OCI-LY7 (cell line): ENCODE results near the gene DST.

Experiments used
- EZH2phosphoT487 ChIP-seq: fragments of 200-600 bp; sonication (generic); IDR thresholded peaks from 2 replicates; pipeline ENCODE4 v1.6.1; 2018; ENCODE audit warnings: low read depth, borderline replicate concordance, mild to moderate bottlenecking, mixed run types, antibody characterized with exemption, low read length, moderate library complexity, mixed read lengths
- TF ChIP-seq, protein P1 (sequence below): fragments of 200-600 bp; sonication (generic); conservative IDR thresholded peaks from 2 replicates; pipeline ENCODE4 v1.5.1; 2014; ENCODE audit warnings: mild to moderate bottlenecking, antibody characterized with exemption, low read length, moderate library complexity, mixed read lengths

DNA sequence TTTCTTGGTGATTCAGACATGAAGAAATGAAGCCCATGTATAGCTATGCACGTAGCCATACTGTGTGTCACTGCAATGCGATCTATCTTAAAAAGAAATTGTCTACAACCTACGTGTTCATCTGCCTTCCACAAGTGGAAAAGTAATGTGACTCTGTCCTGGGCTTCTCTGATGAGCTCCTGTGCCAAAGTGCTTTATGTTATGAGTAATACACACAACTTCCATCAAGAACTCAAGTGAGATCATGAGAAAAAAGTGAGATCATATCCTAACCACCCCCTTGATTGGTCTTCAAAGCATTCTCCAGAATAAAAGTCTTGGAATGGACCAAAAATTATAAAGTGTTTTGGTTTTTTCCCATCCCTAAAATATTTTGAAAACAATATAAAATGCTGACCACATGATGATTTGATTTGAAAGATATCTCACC, 114.3 kb downstream of the DST start:
- TF ChIP-seq EZH2phosphoT487, result no peak
- TF ChIP-seq, protein P1, sequence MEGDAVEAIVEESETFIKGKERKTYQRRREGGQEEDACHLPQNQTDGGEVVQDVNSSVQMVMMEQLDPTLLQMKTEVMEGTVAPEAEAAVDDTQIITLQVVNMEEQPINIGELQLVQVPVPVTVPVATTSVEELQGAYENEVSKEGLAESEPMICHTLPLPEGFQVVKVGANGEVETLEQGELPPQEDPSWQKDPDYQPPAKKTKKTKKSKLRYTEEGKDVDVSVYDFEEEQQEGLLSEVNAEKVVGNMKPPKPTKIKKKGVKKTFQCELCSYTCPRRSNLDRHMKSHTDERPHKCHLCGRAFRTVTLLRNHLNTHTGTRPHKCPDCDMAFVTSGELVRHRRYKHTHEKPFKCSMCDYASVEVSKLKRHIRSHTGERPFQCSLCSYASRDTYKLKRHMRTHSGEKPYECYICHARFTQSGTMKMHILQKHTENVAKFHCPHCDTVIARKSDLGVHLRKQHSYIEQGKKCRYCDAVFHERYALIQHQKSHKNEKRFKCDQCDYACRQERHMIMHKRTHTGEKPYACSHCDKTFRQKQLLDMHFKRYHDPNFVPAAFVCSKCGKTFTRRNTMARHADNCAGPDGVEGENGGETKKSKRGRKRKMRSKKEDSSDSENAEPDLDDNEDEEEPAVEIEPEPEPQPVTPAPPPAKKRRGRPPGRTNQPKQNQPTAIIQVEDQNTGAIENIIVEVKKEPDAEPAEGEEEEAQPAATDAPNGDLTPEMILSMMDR, result no peak
